KMS-11 (cell line): ENCODE measurements around the gene STXBP5.

Experiments
- H2AFZ ChIP-seq: fragments of 200-600 bp; sonication (generic); 2 replicates; pipeline ENCODE4 v1.6.1; 2016; ENCODE audit warnings: antibody characterized with exemption, mixed run types, low read depth
- H3K27ac ChIP-seq: fragments of 200-600 bp; sonication (generic); 2 replicates; pipeline ENCODE4 v1.6.1; 2016; ENCODE audit warnings: mild to moderate bottlenecking, mixed run types
- H3K27me3 ChIP-seq: fragments of 200-600 bp; sonication (generic); 2 replicates; pipeline ENCODE4 v1.6.1; 2017; ENCODE audit warnings: mild to moderate bottlenecking, low read depth, mixed run types, moderate library complexity; ENCODE audit not compliant: insufficient read depth
- H3K36me3 ChIP-seq: fragments of 200-600 bp; sonication (generic); 2 replicates; pipeline ENCODE4 v1.6.1; 2017; ENCODE audit warnings: mild to moderate bottlenecking, mixed run types; ENCODE audit not compliant: insufficient read depth
- H3K4me1 ChIP-seq: fragments of 200-600 bp; sonication (generic); 2 replicates; pipeline ENCODE4 v1.6.1; 2016; ENCODE audit warnings: mild to moderate bottlenecking, low read depth, mixed run types; ENCODE audit not compliant: poor library complexity, severe bottlenecking
- H3K4me2 ChIP-seq: fragments of 200-600 bp; sonication (generic); 2 replicates; pipeline ENCODE4 v1.7.0; 2016; ENCODE audit warnings: mild to moderate bottlenecking, mixed run types
- H3K4me3 ChIP-seq: fragments of 200-600 bp; sonication (generic); IDR thresholded peaks from 2 replicates; pipeline ENCODE4 v1.6.1; 2017; ENCODE audit warnings: low read depth, low read length, mixed read lengths; ENCODE audit not compliant: insufficient read depth
- H3K79me2 ChIP-seq: fragments of 200-600 bp; sonication (generic); 2 replicates; pipeline ENCODE4 v1.6.1; 2016; ENCODE audit warnings: low read depth, mixed run types; ENCODE audit not compliant: insufficient read depth
- H3K9ac ChIP-seq: fragments of 200-600 bp; sonication (generic); 2 replicates; pipeline ENCODE4 v1.6.1; 2016; ENCODE audit warnings: mild to moderate bottlenecking, mixed run types
- H4K20me1 ChIP-seq: fragments of 200-600 bp; sonication (generic); 2 replicates; pipeline ENCODE4 v1.6.1; 2016; ENCODE audit warnings: mild to moderate bottlenecking, mixed run types; ENCODE audit not compliant: insufficient read depth
- CTCF ChIP-seq: fragments of 200-600 bp; sonication (generic); conservative IDR thresholded peaks from 2 replicates; pipeline ENCODE4 v1.6.1; 2017; ENCODE audit warnings: low read depth, mild to moderate bottlenecking, antibody characterized with exemption, low read length, moderate library complexity, mixed read lengths

Gene STXBP5

DNA sequence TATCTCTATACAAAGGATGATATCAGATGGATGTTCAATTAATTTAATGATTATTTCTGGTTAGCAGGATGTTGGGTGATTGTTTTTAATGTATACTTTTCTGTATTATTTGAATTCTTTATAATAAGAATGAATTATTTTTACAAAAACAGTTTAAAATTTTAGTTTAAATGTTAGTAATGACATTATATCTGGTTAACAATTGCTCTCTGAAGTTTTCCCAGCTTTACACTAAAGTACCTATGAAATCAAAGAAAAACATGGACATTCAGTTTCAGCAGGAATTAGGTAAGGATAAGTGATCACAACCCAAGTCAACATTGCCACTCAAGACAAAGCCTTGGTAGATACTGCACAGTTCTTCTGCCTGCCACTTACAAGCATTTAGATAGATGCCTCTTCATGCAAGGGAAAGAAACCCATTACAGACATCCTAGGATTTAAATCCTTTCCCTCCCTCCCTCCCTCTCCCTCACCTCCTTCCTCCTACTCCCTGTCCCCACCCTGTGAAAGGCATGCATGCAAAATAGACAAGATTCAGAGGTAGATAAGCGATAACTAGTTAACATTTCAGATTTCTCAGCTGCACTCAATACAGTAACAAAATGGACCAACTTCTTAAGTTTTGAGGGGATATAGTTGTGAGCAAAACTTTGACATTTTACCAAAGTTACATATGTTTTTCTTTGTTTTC is 143.8 kb downstream of the STXBP5 start:
- Histone ChIP-seq H3K79me2 (no peaks in the 10 kb centered on the region), H3K4me2 (no peak overlapping the region)
- no peak for TF ChIP-seq CTCF

GRCh38 chr6:147361311-147361981 is 157.2 kb downstream of the STXBP5 start:
- Histone ChIP-seq H3K4me3 (no peak overlapping the region), H3K4me2 (no peak overlapping the region), H3K9ac (no peak overlapping the region), H3K27me3 (no peaks in the 10 kb centered on the region), H3K4me1 (no peaks in the 10 kb centered on the region), H3K27ac (no peak overlapping the region), H3K79me2 (no peaks in the 10 kb centered on the region), H2AFZ (no peak overlapping the region), H4K20me1 (no peaks in the 10 kb centered on the region), H3K36me3 (no peaks in the 10 kb centered on the region)
- TF ChIP-seq CTCF: no peak

More for the DNA sequence above, 143.8 kb downstream of the STXBP5 start:
- H3K9ac ChIP-seq: no peak overlapping the region
- no peak overlapping the region for H2AFZ ChIP-seq
- H3K27ac ChIP-seq: no peak overlapping the region
- H4K20me1 ChIP-seq: no peaks in the 10 kb centered on the region
- no peaks in the 10 kb centered on the region for H3K4me1 ChIP-seq
- no peaks in the 10 kb centered on the region for H3K36me3 ChIP-seq
- H3K4me3 ChIP-seq: no peak overlapping the region
- H3K27me3 ChIP-seq: no peaks in the 10 kb centered on the region

GRCh38 chr6:147366290-147366689 is 162.1 kb downstream of the STXBP5 start:
- TF ChIP-seq CTCF: no peak
- H2AFZ ChIP-seq: no peak overlapping the region
- H3K36me3 ChIP-seq: no peaks in the 10 kb centered on the region
- no peak overlapping the region for H3K9ac ChIP-seq
- no peak overlapping the region for H3K4me3 ChIP-seq
- no peaks in the 10 kb centered on the region for H3K79me2 ChIP-seq
- no peak overlapping the region for H3K27ac ChIP-seq
- H3K4me2 ChIP-seq: no peak overlapping the region
- H3K4me1 ChIP-seq: no peaks in the 10 kb centered on the region
- H3K27me3 ChIP-seq: no peaks in the 10 kb centered on the region
- H4K20me1 ChIP-seq: no peaks in the 10 kb centered on the region

- TF ChIP-seq CTCF: no peak
- H4K20me1 ChIP-seq: no peaks in the 10 kb centered on the region
Measured at GRCh38 chr6:147371325-147371724, 167.1 kb downstream of the STXBP5 start.

More at GRCh38 chr6:147371325-147371724, 167.1 kb downstream of the STXBP5 start:
- Histone ChIP-seq H3K4me3 (no peak overlapping the region), H3K79me2 (no peaks in the 10 kb centered on the region), H3K9ac (no peak overlapping the region), H3K36me3 (no peaks in the 10 kb centered on the region), H2AFZ (no peak overlapping the region), H3K4me2 (no peak overlapping the region), H3K4me1 (no peaks in the 10 kb centered on the region), H3K27ac (no peak overlapping the region), H3K27me3 (no peaks in the 10 kb centered on the region)
